HS-27A (cell line): ENCODE results near the gene SBF1.

Experiments
- DNase-seq: peaks from one replicate; pipeline ENCODE4 v3.0.0-alpha.2; 2012; ENCODE audit warnings: low read depth, missing footprints

SBF1 gene

DNA sequence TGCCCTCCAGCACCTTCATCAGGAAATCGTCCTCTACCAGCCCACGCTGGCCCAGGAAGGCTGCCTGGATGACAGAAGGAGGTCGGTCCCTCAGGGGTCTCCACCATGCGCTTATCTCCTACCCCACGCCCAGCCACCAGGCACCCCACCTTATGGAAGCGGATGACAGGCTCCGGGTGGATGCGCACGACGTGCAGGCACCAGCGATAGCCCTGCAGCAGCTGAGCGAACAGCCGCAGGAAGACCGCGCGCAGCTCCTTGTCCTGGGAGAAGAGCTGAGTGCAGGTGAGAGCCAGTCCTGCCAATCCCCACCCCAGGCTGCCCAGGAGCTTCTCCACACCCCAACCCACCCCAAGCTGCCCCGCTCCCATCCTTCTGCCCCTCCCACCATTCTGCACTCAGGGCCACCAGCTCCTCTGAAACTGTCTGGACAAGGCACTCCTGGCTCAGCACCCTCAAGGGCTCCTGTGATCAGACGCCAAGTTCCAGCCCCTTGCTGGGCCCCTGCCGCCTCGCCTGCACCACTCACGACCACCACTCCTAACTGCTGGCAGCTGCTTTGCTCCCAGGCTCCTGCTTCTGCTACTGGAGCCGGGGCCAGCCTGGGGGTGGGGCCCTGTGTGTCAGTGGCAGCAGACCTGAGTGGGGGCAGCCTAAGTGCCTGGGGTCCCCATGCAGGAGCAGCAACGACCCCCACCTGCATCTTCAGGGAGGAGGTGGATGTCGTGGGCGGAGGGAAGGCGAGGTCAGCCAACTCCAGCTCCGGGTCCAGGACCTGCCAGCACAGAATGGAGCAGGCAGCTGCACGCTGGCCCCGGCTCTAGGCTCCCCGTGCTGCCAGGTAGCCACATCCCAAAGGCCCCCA lies 9.5 kb downstream of the SBF1 start:
- DNase-seq = no peak

DNA sequence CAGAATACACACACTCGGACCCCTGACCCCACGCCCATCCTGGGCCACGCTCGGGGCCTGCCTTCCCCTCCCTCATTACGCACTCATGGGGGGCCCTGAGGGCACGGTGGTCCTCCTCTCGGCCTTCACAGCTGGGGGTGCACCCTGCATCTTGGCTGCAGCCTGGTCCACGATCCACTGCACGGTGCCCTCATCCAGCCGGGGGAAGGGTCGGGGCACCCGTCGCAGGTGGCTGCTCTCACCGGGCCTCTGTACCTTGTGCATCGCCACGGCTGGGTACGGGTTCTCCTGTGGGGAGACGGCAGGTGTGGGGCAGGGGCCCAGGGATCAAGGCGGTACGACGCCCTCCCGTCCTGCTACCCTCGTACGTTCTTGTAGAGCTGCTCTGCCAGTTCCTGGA lies 10.4 kb downstream of the SBF1 start:
- no peak for DNase-seq

DNA sequence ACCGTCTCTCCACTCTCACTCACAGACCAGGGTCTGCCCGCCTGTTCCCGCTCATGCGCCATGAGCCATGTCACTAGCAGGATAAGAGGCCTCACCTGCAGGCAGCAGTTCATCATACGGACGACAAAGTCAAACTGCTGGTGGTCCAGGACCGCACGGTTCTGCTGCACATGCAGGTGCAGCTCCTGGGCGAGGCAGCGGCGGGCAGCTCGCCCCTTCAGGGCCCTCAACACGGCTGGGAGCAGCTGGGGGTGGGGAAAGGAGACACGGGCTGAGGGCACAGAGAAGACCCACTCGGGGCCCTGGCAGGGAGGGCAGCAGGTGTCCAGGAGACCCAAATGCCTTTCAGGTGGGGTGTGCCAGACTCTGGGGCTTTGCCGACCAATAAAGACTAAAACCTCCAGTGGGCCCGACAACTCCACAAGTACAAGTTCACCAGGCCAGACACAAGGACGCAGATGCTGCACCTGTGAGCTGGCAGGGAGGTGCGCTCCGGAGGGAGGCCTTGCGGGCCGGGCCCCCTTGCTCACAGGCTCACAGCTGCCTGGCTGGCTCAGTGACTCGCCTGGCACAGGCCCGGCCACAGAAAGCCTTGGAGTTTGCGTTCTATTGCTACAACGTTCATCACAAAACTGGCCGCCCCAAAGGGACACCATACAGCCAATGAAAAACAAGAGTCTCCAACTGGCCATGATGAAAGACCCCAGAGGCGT lies 11.5 kb downstream of the SBF1 start:
- no peak for DNase-seq

DNA sequence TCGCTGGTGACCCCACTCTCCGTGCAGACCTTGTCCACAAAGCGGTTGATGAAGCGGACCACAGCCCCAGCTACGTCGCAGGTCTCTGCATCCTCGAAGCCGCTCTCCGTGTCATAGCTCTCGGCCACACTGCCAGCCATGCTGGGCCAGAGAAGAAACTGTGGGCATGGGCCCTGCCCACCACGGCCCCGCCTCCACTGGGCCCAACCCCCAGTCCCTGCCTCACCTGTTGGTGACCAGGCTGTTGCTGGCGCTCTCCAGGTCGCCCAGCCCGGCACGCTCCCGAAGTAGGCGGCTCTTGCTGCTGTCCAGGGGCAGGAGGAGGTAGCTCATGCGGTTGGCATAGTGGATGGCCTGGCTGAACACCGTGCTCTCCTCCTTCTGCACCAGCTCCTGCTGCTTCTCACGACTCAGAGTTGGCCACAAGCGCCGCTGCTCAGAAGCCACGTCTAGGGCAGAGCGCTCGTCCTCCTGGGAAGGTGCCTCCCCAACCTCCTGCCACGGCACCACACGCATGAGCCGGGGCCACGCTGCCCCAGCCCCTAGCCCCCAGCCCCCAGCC lies 12.8 kb downstream of the SBF1 start:
- no peak for DNase-seq

DNA sequence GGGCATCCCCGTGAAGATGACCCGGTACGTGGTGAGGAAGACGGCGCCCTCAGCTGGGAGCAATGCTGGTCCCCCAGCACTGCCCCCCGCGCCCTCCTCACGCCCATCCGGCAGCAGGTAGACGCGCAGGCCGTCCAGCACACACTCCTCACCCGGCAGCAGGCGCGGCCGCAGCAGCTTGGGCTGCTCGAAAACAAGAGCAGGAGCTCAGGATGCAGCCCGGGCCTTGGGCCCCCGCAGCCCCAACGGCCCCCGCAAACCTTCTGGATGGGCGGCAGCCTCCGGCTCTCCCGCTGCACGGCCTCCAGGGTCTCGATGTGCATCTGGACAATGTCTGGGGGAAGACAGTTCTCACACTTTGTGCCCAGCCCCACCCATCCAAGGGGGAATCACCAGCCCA lies 13.3 kb downstream of the SBF1 start:
- DNase-seq = no peak

DNA sequence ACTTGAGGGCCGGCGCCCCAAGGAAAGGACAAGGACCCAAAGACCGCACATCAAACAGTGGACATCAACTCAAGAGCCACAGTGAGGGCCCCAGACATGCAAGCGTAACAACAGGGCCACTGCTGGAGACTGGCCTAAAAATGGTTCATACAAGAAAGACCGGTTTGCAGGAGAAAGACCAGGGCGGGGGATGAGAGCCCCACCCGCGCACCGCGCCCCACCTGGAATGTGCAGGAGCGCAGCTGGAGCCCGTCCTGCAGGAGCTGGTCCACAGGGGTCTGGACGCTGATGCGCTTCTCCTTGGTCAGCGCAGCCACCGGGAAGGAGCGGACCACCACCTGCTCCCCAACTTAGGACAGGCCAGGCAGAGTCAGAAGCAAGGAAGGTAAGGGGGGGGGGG lies 13.9 kb downstream of the SBF1 start:
- no peak for DNase-seq

DNA sequence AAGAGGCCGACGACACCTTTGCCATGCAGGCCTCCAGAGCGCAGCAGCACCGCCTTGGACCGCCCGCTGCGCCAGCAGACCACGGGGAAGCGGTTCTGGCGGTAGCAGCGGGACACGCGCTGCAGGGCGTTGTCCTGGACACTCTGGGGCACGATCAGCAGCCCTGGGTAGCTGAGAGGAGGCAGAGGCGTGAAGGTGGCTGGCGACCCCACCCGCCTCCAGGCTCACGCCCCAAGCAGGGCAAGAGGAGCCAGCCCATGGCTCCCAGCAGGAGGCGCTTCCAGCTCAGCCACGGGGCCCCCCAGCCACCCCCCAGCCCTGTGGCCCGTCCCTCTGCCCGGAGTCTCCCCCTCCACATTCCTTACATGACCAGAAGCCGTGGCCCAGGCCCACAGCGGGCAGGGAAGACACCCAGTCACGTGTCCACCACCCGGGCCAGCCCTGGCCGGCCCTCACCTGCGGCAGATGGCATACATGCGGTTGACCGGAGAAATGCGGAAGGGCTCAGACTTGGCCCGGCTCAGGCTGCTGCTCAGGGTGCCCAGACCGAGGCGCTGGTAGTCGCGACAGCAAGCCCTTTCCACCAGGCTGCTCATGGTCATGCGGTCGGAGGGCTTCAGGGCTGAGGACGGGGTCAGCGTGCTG lies 15.2 kb downstream of the SBF1 start:
- DNase-seq = no peak

DNA sequence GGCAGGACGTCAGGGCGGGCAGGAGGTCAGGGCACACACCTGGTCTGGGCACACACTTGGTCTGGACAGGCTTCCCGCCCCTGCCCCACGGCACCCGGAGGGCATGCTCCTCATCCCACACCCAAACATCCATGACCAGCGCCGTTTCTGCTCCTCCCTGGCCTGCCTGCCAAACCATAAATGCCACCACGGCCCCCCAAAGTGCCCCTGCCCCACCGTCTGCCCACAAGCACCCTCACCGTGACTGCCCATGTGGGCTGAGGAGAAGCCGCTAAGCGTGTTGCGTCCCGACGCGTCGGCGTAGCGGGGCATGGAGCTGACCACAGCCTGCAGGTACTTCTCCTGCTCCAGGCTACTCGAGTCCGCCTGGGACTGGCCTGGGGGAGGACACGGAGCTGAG lies 15.8 kb downstream of the SBF1 start:
- no peak for DNase-seq

DNA sequence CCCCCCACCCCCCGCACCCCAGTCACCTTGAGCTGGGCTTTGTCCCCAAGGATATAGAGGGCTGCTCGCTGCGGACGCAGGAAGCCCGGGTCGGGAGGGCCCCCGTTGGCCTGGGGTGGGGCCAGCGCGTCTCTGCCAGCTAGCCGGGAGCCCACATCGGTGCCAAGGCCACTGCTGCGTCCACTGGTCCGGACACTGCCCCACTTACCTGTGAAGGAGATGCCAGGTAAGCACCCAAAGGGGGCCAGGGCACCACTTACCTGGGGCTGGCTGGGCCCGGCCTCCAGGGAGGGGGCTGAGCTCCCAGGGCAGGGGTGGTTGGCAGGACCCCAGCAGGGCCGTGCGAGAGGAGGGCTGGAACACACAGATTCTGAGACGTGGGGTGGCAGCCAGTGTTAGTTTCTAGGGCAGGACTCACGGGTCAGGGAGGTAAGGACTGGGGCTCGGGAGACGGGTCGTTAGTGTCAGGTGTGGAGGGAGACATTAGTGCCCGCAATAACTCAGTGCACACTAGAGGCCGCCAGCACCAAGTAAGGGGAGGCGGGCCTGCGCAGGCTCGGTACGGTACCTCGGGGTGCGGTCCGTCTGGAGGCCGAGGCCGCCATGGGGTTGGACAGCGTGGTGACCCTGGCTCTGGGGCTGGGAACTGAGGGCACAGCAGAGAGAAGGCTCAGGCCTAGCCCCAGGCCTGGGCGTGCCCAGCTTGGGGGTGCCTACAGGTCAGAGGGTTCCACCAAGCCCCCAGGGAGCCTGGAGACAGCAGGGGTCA lies 18.2 kb downstream of the SBF1 start:
- DNase-seq = no peak

DNA sequence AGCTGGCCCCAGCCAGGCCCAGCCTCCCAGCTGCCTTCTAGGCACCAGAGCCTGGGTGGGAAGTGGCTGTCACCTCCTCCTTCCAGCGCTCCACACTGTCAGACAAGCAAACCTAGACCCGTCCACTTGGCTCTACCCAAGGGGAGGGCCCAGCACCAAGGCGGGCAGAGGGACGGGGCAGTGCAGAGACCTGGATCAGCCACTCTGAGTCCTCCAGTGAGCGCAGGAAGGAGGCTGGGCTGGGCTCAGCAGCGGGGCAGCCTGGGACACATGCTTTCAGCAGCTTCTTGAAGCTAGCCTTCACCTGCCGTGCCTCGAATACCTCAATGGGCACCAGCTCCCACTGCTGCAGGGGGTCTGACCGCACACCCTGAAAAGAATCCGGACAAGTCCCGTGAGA lies 18.8 kb downstream of the SBF1 start:
- DNase-seq = no peak

DNA sequence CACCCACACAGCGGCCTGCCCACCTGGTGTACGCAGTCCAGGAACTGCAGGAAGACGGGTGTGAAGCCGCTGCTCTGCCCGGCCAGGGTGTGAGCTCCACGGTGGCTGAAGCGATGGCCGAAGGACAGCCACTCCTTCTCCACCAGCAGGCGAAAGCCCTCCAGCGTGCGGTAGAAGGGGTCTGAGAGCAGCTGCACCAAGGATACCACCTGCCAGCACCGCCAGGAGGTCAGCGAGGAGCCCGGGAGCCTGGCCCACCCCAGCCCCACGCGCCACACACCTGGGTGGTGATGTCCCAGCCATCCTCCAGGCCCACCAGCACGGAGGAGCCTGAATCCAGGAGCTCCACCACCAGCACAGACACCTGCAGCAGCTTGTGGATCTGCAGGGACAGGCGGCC lies 19.6 kb downstream of the SBF1 start:
- no peak for DNase-seq

DNA sequence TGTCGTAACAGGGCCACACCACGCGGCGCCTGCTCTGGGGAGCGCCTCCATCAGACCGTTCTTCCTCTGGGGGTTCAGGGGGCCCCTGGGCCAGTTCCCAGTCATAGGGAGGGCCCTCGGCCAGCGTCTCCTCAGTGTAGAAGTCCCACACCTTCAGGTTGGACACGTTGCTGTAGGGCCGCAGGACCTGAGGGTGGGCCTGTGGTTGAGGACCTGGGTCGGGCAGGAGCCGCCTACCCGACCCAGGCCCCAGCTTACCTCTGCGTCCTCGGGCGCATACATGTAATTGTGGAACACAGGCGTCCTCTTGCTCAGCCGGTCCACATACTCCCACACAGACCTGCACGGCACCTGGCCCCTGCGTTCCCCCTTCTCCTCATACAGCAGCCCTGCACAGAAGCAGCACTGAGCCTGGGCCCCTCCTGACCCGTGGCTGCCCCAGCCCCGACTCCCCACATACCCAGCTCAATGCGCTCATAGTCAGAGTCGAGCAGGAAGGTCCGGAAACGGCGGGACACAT lies 20.2 kb downstream of the SBF1 start:
- DNase-seq = no peak

DNA sequence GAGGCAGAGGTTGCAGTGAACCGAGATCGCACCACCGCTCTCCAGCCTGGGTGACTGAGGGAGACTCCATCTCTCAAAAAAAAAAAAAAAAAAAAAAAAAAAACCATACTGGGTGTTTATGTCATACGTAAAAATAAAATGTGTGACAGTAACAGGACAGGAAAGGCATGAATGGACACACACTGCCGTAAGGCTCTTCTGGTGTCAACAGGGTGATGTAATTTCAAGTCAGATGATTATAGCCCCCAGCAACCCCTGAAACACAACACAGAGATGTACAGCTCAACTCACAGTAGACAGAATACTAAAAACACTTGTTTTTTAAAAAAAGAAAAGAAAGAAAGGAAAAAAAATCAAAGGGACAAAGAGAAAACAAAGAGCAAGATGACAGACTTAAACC lies 22.2 kb downstream of the SBF1 start:
- no peak for DNase-seq

DNA sequence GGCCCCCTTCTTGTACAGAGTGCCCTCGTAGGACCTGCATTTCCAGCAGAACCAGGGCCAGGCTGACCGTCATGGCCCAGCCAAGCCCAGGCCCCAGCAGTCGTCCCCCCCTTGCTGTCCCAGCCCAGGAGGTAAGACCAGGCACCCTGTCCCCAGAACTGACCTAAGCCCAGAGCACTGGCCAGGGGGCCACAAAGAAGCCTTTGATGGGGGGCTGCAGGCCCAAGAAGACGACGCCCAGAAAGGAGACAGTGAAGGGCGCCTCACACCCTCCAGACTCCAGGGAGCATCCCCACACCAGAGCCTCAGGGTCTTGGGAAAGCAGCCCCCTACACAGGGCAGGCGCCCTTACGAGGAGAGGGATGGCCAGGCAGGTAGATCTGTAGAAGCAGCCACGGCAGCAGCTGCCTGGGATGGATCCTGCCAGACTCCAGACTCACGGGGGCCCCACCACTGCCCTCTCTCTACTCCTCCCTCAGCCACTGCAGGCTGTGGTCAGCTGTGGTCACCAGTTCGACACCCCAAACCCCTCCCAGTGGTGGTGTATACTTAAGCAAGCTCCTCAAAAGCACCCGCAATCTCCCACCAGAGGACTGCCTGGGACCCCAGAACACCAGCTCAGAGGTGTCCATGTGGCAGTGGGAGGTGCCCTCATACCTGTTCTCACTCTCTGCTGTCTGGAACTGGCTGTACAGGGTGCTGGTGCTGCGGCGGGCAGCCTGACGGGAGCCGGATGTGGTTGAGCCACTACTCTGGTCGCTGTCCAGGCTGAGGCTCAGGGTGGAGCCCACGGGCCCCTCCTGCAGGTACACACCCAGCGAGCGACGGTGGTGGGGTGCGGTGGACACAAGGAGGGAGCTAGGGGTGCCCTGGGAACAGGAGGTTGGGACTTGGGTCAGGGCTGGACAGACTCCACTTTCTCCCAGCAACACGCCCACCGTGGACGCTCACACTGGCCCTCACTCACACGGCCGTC lies 27.0 kb downstream of the SBF1 start:
- no peak for DNase-seq

DNA sequence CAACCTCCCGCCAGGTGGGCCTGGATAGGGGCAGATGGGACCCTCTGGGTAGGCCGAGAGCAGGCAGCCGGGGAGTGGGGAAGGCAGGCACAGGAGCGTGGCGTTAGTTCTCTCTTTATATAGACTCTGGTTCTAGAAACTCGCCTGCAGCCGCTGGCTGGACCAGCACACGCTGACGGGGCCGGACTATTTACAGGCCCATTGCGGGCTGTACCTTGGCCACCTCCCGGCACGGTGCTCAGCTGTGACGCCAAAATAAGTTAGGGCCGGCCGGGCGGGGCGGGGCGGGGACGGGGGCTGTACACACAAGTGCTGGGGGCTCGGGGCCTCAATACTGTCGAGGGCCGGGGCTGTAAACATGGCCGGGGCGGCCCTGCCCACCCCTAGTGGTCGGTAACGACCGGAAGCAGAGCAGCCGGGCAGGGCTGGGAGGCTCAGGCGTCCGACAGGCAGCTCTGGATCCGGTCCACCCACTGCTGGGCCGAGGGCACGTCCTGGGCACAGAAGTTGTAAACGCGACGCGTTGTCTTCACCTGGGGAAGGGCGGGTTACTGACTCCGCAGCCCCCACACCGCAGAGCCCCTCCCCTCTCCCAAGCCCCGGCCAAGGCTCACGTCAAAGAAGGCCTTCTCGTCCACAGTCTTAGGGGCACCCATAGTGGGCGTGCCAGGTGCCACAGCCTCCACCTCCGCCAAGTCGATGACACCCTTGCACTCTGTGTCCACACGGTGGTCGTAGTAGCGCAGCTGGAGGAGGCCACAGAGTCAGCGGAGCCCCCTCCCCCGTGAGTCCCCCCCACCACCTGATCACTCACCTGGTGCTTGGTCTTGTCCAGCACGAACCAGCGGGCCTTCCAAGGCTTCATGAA lies 27.9 kb downstream of the SBF1 start:
- DNase-seq = no peak

DNA sequence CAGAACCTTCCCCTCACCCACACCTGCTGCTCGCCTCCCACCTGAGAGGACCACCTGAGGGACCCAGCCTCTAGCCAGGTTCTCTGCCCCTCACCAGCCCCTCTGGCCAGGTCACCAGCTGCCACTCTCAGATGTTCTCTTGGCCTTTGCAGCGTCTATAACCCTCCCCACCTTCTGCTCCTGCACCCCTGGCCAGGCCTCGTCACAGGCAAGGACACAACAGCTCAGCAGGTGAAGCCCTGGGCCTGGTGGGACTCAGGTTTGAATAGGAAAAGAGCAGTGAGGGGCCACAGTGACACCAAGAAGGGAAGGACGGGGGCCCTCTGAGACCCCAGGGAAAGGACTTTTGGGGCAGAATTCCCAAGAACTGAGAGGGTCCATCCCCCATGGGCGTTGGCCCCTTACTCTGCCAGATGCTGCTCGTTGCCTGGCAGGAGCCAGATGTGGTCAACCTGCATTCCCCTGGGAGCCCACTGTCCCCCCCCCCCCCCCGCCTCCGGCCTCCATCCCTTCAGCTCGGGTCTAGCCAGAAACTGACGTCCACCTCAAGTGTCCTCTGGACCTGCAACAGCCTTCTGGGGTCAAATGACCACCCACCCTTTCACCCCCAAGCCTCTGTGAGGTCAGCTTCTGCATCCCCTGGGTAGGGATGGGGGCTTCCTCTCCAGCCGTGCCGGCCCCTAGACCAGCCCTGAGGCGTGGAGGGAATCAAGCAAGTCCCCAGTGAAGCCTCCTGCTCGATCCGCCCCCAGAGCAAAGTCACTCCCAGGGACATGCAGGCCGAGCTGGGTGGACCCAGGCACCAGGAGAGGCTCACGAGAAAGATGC lies 28.7 kb downstream of the SBF1 start:
- DNase-seq = no peak

DNA sequence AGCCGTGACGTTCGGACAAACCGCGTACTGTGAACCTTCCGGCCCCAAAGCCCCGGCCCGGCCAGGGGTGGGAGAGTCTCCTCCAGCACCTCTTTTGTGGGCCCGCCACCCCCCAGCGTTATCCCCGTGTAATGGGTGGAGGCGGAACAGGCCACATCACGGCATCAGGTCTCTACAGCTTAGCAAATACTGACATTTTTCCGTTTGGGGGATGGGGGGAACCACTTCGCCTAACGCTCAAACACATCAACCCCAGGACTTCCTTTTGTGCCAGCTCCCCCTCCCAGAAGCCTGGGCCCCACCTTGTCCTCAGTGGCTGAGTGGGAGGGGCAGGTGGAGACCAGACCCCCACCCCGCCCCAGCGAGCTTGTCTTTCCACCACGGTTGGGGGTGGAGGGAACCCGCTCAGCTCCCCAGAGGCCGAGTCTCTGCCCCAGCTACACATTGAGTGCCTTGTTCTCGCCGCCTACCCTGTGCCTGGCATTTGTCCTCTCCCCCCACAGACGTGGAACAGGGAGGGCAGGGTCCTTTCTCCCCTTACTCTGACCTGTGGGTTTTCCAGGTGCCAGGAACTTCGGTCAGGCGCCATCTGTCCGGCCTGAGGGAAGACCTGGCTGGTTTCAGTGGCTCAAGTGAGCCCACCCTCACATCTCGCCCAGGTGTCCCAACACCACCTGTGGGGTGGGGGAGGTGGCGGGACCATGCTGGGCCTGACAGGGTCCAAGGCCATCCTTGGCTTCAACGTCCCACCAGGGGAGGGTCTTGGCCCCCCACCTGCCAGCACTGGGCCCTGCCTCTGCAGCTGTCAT lies 29.6 kb downstream of the SBF1 start:
- no peak for DNase-seq

DNA sequence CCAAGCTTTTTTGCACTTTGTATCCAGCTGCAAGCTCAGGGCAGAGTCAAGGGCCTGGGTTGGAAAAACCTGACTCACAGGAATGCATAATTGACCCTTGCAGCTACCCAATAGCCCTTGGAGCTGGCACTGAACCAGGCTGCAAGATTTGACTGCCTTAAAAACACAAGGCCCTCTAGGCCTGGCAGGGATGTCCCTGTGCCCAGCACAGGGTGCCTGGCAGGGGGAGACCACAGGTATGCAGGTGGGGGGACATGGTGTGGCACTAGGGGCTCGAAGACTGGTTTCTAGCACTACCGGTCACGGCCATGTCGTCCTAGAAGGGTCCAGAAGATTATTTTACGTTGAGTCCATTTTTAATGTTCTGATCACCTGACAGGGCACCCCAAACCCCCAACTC lies 30.2 kb downstream of the SBF1 start:
- peak; percentile 7 for DNase-seq
